Inflammatory macrophage treated with lipopolysaccharide for 1 hour (primary cell): ENCODE results near the gene L1TD1.
"Not testable (repeated sequence)": the region's sequence is repeated elsewhere in the genome, so short reads cannot be mapped to it uniquely, and the experiment has no call there.

Source experiments
- DNase-seq, 2 donors: peaks; one replicate each; pipeline ENCODE4 v3.0.0-alpha.2; 2020 to 2022

The L1TD1 gene

GRCh38 chr1:62194651-62195544, at the start of gene L1TD1:
Gene L1TD1, plus strand, starts transcription at chr1:62194849. Its CDS starts 11,780 bp downstream, at chr1:62206629.
- DNase-seq = no peak

- no peak for DNase-seq
Observed at GRCh38 chr1:62159940-62160348, 34.7 kb upstream of the L1TD1 start.

- no peak for DNase-seq
Observed at GRCh38 chr1:62161711-62162110, 32.9 kb upstream of the L1TD1 start.

- not testable (repeated sequence) for DNase-seq
Observed at GRCh38 chr1:62170380-62170779, 24.3 kb upstream of the L1TD1 start.

- DNase-seq = peak; percentile 19 to 75
Observed at GRCh38 chr1:62175568-62176179, 19.0 kb upstream of the L1TD1 start.

GRCh38 chr1:62176597-62177312, 17.9 kb upstream of the L1TD1 start:
- DNase-seq = no peak

GRCh38 chr1:62177621-62178020, 17.0 kb upstream of the L1TD1 start:
- DNase-seq = no peak

- no peak for DNase-seq
Observed at GRCh38 chr1:62178372-62178771, 16.3 kb upstream of the L1TD1 start.

- not testable (repeated sequence) for DNase-seq
Observed at GRCh38 chr1:62180054-62180453, 14.6 kb upstream of the L1TD1 start.

GRCh38 chr1:62180639-62181038, 14.0 kb upstream of the L1TD1 start:
- no peak for DNase-seq

GRCh38 chr1:62181532-62181931, 13.1 kb upstream of the L1TD1 start:
- DNase-seq = no peak

- not testable (repeated sequence) for DNase-seq
Observed at GRCh38 chr1:62182157-62182556, 12.5 kb upstream of the L1TD1 start.

GRCh38 chr1:62183164-62184020, 11.3 kb upstream of the L1TD1 start:
- not testable (repeated sequence) for DNase-seq

GRCh38 chr1:62184336-62184735, 10.3 kb upstream of the L1TD1 start:
- no peak for DNase-seq

GRCh38 chr1:62185233-62185632, 9.4 kb upstream of the L1TD1 start:
- not testable (repeated sequence) for DNase-seq

- no peak for DNase-seq
Observed at GRCh38 chr1:62185677-62186076, 9.0 kb upstream of the L1TD1 start.

- no peak for DNase-seq
Observed at GRCh38 chr1:62187548-62187947, 7.1 kb upstream of the L1TD1 start.

- no peak for DNase-seq
Observed at GRCh38 chr1:62188111-62188510, 6.5 kb upstream of the L1TD1 start.

- DNase-seq = no peak
Observed at GRCh38 chr1:62196086-62196690, 1.5 kb downstream of the L1TD1 start.

- DNase-seq = peak in 1 of 2 donors; percentile 11
Observed at GRCh38 chr1:62198069-62198780, 3.6 kb downstream of the L1TD1 start.

GRCh38 chr1:62198781-62199125, 4.1 kb downstream of the L1TD1 start:
- no peak for DNase-seq

- no peak for DNase-seq
Observed at GRCh38 chr1:62207187-62207586, 12.5 kb downstream of the L1TD1 start.
